Loucy (cell line): ENCODE measurements around the gene ROBO4.

Source experiments
- EZH2phosphoT487 ChIP-seq: fragments of 200-600 bp; IDR thresholded peaks from 2 replicates; pipeline ENCODE4 v1.6.1; 2018; ENCODE audit warnings: antibody characterized with exemption, mild to moderate bottlenecking, moderate library complexity, borderline replicate concordance
- TF ChIP-seq, protein P1 (sequence below): fragments of 200-600 bp; sonication (generic); conservative IDR thresholded peaks from 2 replicates; pipeline ENCODE4 v1.5.1; 2014; ENCODE audit warnings: mild to moderate bottlenecking, antibody characterized with exemption, low read length

DNA sequence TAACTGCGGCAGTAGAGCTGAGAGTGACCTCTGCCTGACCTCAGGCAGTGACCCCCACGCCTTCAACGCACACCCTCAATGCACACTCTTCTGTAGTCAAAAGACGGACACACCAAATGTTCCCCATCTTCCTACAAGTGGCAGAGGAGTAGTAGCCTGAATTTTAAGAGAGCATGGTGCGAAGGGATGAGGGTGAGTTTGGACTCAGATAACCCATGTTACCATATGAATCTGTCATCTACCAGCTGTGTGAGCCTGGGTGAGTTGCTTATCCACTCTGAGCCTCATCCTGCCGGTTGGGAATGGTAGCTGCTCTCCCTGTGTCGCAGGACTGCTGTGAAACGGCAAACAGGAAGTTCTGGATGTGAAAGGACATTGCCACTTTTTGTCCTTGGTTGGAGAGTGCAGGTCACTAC is 53.0 kb downstream of the ROBO4 start:
- TF ChIP-seq, protein P1, sequence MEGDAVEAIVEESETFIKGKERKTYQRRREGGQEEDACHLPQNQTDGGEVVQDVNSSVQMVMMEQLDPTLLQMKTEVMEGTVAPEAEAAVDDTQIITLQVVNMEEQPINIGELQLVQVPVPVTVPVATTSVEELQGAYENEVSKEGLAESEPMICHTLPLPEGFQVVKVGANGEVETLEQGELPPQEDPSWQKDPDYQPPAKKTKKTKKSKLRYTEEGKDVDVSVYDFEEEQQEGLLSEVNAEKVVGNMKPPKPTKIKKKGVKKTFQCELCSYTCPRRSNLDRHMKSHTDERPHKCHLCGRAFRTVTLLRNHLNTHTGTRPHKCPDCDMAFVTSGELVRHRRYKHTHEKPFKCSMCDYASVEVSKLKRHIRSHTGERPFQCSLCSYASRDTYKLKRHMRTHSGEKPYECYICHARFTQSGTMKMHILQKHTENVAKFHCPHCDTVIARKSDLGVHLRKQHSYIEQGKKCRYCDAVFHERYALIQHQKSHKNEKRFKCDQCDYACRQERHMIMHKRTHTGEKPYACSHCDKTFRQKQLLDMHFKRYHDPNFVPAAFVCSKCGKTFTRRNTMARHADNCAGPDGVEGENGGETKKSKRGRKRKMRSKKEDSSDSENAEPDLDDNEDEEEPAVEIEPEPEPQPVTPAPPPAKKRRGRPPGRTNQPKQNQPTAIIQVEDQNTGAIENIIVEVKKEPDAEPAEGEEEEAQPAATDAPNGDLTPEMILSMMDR: no peak
- TF ChIP-seq EZH2phosphoT487: no peak
